HG03558 (cell line): Measurements from ENCODE around the gene RHEB.

ENCODE experiments used
- ATAC-seq: cut with Tn5 transposase; IDR thresholded peaks from one replicate; pipeline ENCODE4 v1.9.1; 2021; ENCODE audit warnings: moderate number of reproducible peaks; ENCODE audit not compliant: unreplicated experiment; ENCODE audit errors: extremely low read depth

RHEB gene

GRCh38 chr7:151435971-151436370 is 83.7 kb downstream of the RHEB start:
- ATAC-seq, result no peak

- ATAC-seq, result no peak
Measured at GRCh38 chr7:151435103-151435916, 84.4 kb downstream of the RHEB start.

- ATAC-seq, result no peak
Measured at GRCh38 chr7:151434549-151434948, 85.1 kb downstream of the RHEB start.

- no peak for ATAC-seq
Measured at GRCh38 chr7:151433721-151434400, 85.8 kb downstream of the RHEB start.

GRCh38 chr7:151432658-151433521 is 86.8 kb downstream of the RHEB start:
- ATAC-seq, result no peak

GRCh38 chr7:151431768-151432311 is 87.9 kb downstream of the RHEB start:
- no peak for ATAC-seq

GRCh38 chr7:151431281-151431767 is 88.4 kb downstream of the RHEB start:
- no peak for ATAC-seq

GRCh38 chr7:151430391-151431205 is 89.1 kb downstream of the RHEB start:
- no peak for ATAC-seq

GRCh38 chr7:151429560-151430331 is 89.9 kb downstream of the RHEB start:
- ATAC-seq, result no peak

- ATAC-seq, result no peak
Measured at GRCh38 chr7:151429237-151429559, 90.5 kb downstream of the RHEB start.

GRCh38 chr7:151428378-151429236 is 91.1 kb downstream of the RHEB start:
- no peak for ATAC-seq

GRCh38 chr7:151427705-151428377 is 91.9 kb downstream of the RHEB start:
- ATAC-seq, result no peak

GRCh38 chr7:151426904-151427704 is 92.6 kb downstream of the RHEB start:
- no peak for ATAC-seq

- no peak for ATAC-seq
Measured at GRCh38 chr7:151426441-151426903, 93.2 kb downstream of the RHEB start.

GRCh38 chr7:151425670-151426440 is 93.8 kb downstream of the RHEB start:
- ATAC-seq, result no peak

- no peak for ATAC-seq
Measured at GRCh38 chr7:151424799-151425198, 94.9 kb downstream of the RHEB start.
